Gastroesophageal sphincter (tissue), 4 donors: Measurements from ENCODE around the gene CCDC180. TPM values are rescaled to one million over a fixed set of nuclear protein-coding genes. Genes with fewer than 3 reads are reported as not detected.
A peak's percentile ranks its signal among the peaks of the same experiment; 100 is the strongest.
"Not testable (repeated sequence)": the region's sequence is repeated elsewhere in the genome, so short reads cannot be mapped to it uniquely, and the experiment has no call there.

Experiments used
- ATAC-seq: fragments of 150-250 bp; one replicate; pipeline ENCODE4 v1.9.1; 2016; ENCODE audit warnings: mild to moderate bottlenecking, moderate library complexity
- H3K27ac ChIP-seq, 4 donors: fragments of 200-600 bp; sonication (generic) in 3 of 4; 1 replicate in 3 of 4; 2 replicates in 1 of 4; pipeline ENCODE4 v1.5.1; 2016 to 2019
- H3K27me3 ChIP-seq: fragments of 200-600 bp; sonication (generic); one replicate; pipeline ENCODE4 v1.5.1; 2019
- H3K36me3 ChIP-seq, 2 donors: fragments of 200-600 bp; sonication (generic); one replicate each; pipeline ENCODE4 v1.5.1; 2019; ENCODE audit warnings: control low read depth in 1 of 2
- H3K4me1 ChIP-seq, 3 donors: fragments of 200-600 bp; sonication (generic); 1 replicate in 2 of 3; 2 replicates in 1 of 3; pipeline ENCODE4 v1.5.1; 2016 to 2019; ENCODE audit warnings: control low read depth in 2 of 3
- H3K4me3 ChIP-seq, 2 donors: fragments of 200-600 bp; sonication (generic); one replicate each; pipeline ENCODE4 v1.5.1; 2019; ENCODE audit warnings: mild to moderate bottlenecking in 1 of 2, moderate library complexity in 1 of 2
- H3K9me3 ChIP-seq, 3 donors: fragments of 200-600 bp; sonication (generic); one replicate each; pipeline ENCODE4 v1.5.1; 2017 to 2019; ENCODE audit warnings: control low read depth in 2 of 3
- CTCF ChIP-seq, 4 experiments: fragments of 200-600 bp in 2 of 4; fragments of 450-650 bp in 2 of 4; sonication (generic) in 1 of 4; IDR thresholded peaks; one replicate each; pipeline ENCODE4 v1.5.1; 2017 to 2019; ENCODE audit warnings: antibody characterized with exemption in 4 of 4, mild to moderate bottlenecking in 2 of 4, moderate library complexity in 2 of 4
- EP300 ChIP-seq: sonication (generic); formaldehyde crosslinking; IDR thresholded peaks from one replicate; pipeline ENCODE4 v1.6.1; 2017; ENCODE audit warnings: antibody characterized with exemption, mild to moderate bottlenecking
- POLR2A ChIP-seq, 2 donors: fragments of 450-650 bp; IDR thresholded peaks; one replicate each; pipeline ENCODE4 v1.6.1; 2017; ENCODE audit warnings: antibody characterized with exemption in 2 of 2, mild to moderate bottlenecking in 2 of 2, moderate library complexity in 1 of 2
- POLR2AphosphoS5 ChIP-seq: sonication (generic); formaldehyde crosslinking; IDR thresholded peaks from one replicate; pipeline ENCODE4 v1.6.1; 2017; ENCODE audit warnings: antibody characterized with exemption
- WGBS, 2 donors: methylation state at CpG; one replicate each; pipeline ENCODE4 v1.1.5; 2018; ENCODE audit warnings: low coverage in 1 of 2; 5-methylcytosine and 5-hydroxymethylcytosine counted together
- total RNA-seq, 4 donors: library from RNA; depleted of rRNA; stranded (reverse); fragments of >200 nt; gene quantifications; one replicate each; pipeline ENCODE4 v1.1.0, GENCODE V29; 2016

CCDC180 gene
- 1 to 10 TPM in 3 of 4 donors, under 1 TPM in 1; 0.12 to 9.8 (median 4.1) TPM for total RNA-seq

GRCh38 chr9:97307500-97308163, at the start of gene CCDC180:
Gene CCDC180 (plus strand): TSS chr9:97307659. CDS start chr9:97308064, 405 bp downstream.
- H3K27me3 ChIP-seq = peaks cover 10% of the 10 kb centered on the region
- 21 to 29% methylated on average over 8 to 16 of the region's 42 CpGs for WGBS, 2 donors
- TF ChIP-seq CTCF (IDR thresholded peaks at IDR 0.05) (peak in 2 of 4 experiments; percentile 6 to 15), POLR2A (IDR thresholded peaks at IDR 0.05) (no peak), EP300 (no peak), POLR2AphosphoS5 (peak; percentile 56)
- peak within 1 kb of the TSS in 1 of 2 donors; percentile 36 for H3K4me3 ChIP-seq
- no peaks in the 10 kb centered on the region for H3K9me3 ChIP-seq
- peaks cover 0 to 16% (median 5%) of the 10 kb centered on the region in 3 donors for H3K4me1 ChIP-seq
- peak; percentile 79 for ATAC-seq
- peaks cover 0 to 37% of the 10 kb centered on the region in 2 donors for H3K36me3 ChIP-seq
- H3K27ac ChIP-seq = peak within 1 kb of the TSS in 1 of 4 donors; percentile 50

DNA sequence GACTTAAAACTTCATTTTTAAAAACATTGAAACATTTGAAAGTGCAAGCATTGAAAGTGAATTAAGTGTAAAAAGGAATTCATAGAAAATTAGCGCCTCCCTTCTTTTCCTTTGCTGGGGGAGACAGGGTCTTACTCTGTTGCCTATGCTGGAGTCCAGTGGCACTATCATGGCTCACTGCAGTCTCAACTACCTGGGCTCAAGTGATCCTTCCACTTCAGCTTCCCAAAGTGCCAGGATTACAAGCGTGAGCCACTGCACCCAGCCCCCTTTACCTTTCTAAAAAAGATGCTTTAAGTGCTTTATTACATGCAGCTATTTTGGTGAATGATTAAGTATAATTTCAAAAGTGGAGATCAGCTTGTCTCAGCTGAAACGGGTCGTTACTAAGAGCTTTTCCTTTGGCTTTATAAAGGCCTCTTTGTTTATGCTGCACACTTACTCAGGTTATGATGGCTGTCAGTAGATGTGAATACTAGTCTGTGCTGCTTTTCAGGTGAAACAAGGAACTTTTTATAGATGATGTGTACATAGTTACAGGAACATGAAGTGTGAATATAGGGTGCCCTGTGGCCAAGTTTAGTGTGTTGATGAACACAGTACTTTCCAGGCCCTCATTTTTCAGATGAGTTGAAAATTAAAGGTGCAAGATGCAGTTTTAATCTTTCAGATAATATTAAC, 47.5 kb upstream of the CCDC180 start:
- H3K9me3 ChIP-seq, H3K4me3 ChIP-seq, H3K36me3 ChIP-seq, H3K27ac ChIP-seq, H3K27me3 ChIP-seq, H3K4me1 ChIP-seq, ATAC-seq: not testable (repeated sequence)
- 43 to 78% methylated on average over 4 of the region's 4 CpGs for WGBS, 2 donors

GRCh38 chr9:97271292-97271691, 36.2 kb upstream of the CCDC180 start:
- no peaks in the 10 kb centered on the region for H3K27me3 ChIP-seq
- TF ChIP-seq CTCF (IDR thresholded peaks at IDR 0.05) (no peak), POLR2A (IDR thresholded peaks at IDR 0.05) (no peak), POLR2AphosphoS5 (no peak), EP300 (no peak)
- H3K4me1 ChIP-seq = no peaks in the 10 kb centered on the region
- H3K9me3 ChIP-seq = no peaks in the 10 kb centered on the region
- no peak for ATAC-seq
- 100% methylated on average over 4 of the region's 29 CpGs; no CpG with 5 or more reads in 1 of the 2 donors for WGBS, 2 donors
- no peak overlapping the region for H3K4me3 ChIP-seq
- no peak overlapping the region for H3K27ac ChIP-seq
- H3K36me3 ChIP-seq = peaks cover 0 to 6% of the 10 kb centered on the region in 2 donors

DNA sequence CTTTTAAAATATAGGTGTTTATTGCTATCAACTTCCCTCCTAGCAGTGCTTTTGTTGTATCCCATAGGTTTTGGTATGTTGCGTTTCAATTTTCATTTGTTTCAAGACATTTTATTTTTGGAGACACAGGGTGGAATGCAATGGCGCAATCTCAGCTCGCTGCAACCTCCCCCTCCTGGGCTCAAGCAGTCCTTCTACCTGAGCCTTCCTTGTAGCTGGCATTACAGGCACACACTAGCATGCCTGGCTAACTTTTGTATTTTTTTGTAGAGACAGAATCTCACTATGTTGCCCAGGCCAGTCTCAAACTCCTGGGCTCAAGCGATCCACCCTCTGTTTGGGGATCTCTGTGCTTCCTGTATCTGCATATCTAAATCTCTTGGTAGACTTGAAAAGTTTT, 35.4 kb upstream of the CCDC180 start:
- TF ChIP-seq POLR2AphosphoS5 = no peak
- no peak for TF ChIP-seq POLR2A (IDR thresholded peaks at IDR 0.05)
- TF ChIP-seq CTCF (IDR thresholded peaks at IDR 0.05) = no peak
- no peak for TF ChIP-seq EP300
- Histone ChIP-seq H3K4me3 (no peak overlapping the region), H3K36me3 (peaks cover 0 to 14% of the 10 kb centered on the region in 2 donors), H3K4me1 (no peaks in the 10 kb centered on the region), H3K9me3 (no peaks in the 10 kb centered on the region), H3K27me3 (no peaks in the 10 kb centered on the region), H3K27ac (no peak overlapping the region)
- no peak for ATAC-seq
- 95 to 100% methylated on average over 4 of the region's 4 CpGs for WGBS, 2 donors

DNA sequence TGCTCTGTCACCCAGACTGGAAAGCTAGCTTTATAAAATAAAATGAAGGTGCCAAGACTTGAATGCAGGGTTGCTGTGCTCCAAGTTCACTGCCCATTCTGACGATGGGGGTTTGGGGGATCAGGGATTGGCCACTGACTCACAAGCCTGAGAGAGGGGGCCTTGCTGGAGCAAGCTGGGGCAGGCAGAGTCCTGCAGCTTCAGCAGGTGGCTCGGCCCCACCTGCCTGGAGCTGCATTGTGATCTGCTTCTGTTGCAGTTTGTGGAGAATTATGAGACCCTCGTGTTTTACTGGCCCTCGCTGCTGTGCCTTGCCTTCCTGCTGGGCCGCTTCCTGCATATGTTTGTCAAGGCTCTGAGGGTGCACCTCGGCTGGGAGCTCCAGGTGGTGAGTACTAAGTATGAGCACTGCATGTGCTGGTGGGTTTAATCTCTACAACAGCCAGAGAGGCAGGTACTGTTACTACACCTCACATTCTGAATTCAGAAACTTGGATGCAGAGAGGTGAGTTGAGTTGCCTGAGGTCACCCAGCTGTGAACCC, 31.1 kb upstream of the CCDC180 start:
- H3K9me3 ChIP-seq = no peaks in the 10 kb centered on the region
- no peak overlapping the region for H3K27ac ChIP-seq
- no peak for ATAC-seq
- H3K27me3 ChIP-seq = no peaks in the 10 kb centered on the region
- no peak overlapping the region for H3K4me3 ChIP-seq
- WGBS, 2 donors = 71% methylated on average over 4 of the region's 6 CpGs; no CpG with 5 or more reads in 1 of the 2 donors
- no peaks in the 10 kb centered on the region for H3K4me1 ChIP-seq
- H3K36me3 ChIP-seq = peaks cover 0 to 57% of the 10 kb centered on the region in 2 donors
- no peak for TF ChIP-seq POLR2AphosphoS5
- TF ChIP-seq CTCF (IDR thresholded peaks at IDR 0.05) = no peak
- no peak for TF ChIP-seq EP300
- no peak for TF ChIP-seq POLR2A (IDR thresholded peaks at IDR 0.05)
